GM12891 (cell line): ENCODE results near the gene GPR39.

ENCODE experiments used
- PAX5 ChIP-seq: IDR thresholded peaks from 2 replicates; pipeline ENCODE4 v1.6.1; 2011; ENCODE audit warnings: low read length, moderate library complexity, mild to moderate bottlenecking; ENCODE audit not compliant: insufficient read depth, severe bottlenecking
- POLR2A ChIP-seq: IDR thresholded peaks from 2 replicates; pipeline ENCODE4 v1.6.1; 2011; ENCODE audit warnings: low read depth, low read length, control low read depth
- POLR2AphosphoS5 ChIP-seq: IDR thresholded peaks from 2 replicates; pipeline ENCODE4 v1.6.1; 2011; ENCODE audit warnings: low read depth, low read length, control low read depth
- POU2F2 ChIP-seq: IDR thresholded peaks from 2 replicates; pipeline ENCODE4 v1.6.1; 2011; ENCODE audit warnings: low read depth, mild to moderate bottlenecking, control low read depth, low read length, moderate library complexity
- TAF1 ChIP-seq: IDR thresholded peaks from 2 replicates; pipeline ENCODE4 v1.6.1; 2011; ENCODE audit warnings: low read depth, low read length, control low read depth

DNA sequence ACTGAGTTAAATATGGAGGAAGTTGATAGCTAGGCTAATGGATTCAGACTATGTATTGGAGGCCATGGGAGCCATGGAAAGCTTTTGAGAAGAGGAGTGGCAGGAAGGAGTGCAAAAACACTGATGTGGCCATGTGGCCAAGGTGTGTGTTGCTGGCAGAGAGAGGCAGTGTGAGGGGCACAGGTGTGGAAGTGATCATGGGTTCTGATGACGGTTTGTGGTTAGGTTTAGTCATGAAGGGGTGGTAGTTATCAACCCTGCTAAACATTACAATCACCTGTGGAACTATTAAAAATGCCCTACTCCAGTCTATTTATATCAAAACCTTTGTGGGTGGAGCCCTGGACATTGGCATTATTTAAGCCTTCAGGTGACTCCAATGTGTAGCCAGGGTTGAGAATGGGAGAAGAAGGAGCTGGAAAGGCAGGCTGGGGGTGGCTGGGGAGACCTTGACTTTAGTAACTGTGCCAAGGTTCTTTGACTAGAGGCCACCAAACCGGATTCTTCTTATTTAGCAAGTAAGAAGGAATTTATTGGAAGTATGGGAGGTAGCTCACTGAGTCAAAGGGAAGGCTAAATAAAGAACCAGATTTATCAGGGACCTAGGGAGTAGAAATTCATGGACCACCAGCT, 13.5 kb downstream of the GPR39 start:
- TF ChIP-seq POLR2A (no peak), TAF1 (no peak), POLR2AphosphoS5 (no peak), POU2F2 (no peak), PAX5 (no peak)
